Measurements from ENCODE around the gene LARP6. TPM values are rescaled to one million over a fixed set of nuclear protein-coding genes. Genes with fewer than 3 reads are reported as not detected.

The LARP6 gene
- total RNA-seq, 1 experiment from 2014 or later: 15.2 TPM

- TF ChIP-seq PREB (CRISPR knock-in tag; IDR thresholded peaks at IDR 0.05; ENCODE audit: borderline replicate concordance) (no peak), ATF1 (CRISPR knock-in tag; IDR thresholded peaks at IDR 0.05) (no peak), FOXK1 (CRISPR knock-in tag; IDR thresholded peaks at IDR 0.05) (no peak; the same call in none of the 2 replicates), ZNF396 (CRISPR knock-in tag; IDR thresholded peaks at IDR 0.05; ENCODE audit: borderline replicate concordance) (no peak), CREB1 (CRISPR knock-in tag; IDR thresholded peaks at IDR 0.05) (no peak), E2F4 (CRISPR knock-in tag; IDR thresholded peaks at IDR 0.05; ENCODE audit: borderline replicate concordance, low read depth) (no peak), ZNF121 (CRISPR knock-in tag; IDR thresholded peaks at IDR 0.05) (no peak), AFF4 (CRISPR knock-in tag; IDR thresholded peaks at IDR 0.05; ENCODE audit: borderline replicate concordance) (no peak), ATF2 (CRISPR knock-in tag; IDR thresholded peaks at IDR 0.05; ENCODE audit: borderline replicate concordance, low read depth) (no peak), ZSCAN18 (CRISPR knock-in tag; IDR thresholded peaks at IDR 0.05) (no peak), RORB (CRISPR knock-in tag; IDR thresholded peaks at IDR 0.05) (no peak), GTF2I (CRISPR knock-in tag; conservative IDR thresholded peaks at IDR 0.05) (no peak), ZMAT4 (CRISPR knock-in tag; IDR thresholded peaks at IDR 0.05) (no peak), E2F5 (CRISPR knock-in tag; IDR thresholded peaks at IDR 0.05) (peak; percentile 72; the same call in 1 of the 2 replicates), GABPB1 (CRISPR knock-in tag; IDR thresholded peaks at IDR 0.05) (peak; percentile 65), STAT6 (CRISPR knock-in tag; conservative IDR thresholded peaks at IDR 0.05; ENCODE audit: low read depth) (no peak), USF1 (CRISPR knock-in tag; IDR thresholded peaks at IDR 0.05) (peak; percentile 32; the same call in 1 of the 2 replicates), FOXJ3 (CRISPR knock-in tag; IDR thresholded peaks at IDR 0.05; ENCODE audit: borderline replicate concordance) (no peak), TP53 (CRISPR knock-in tag; IDR thresholded peaks at IDR 0.05) (no peak), MYBL2 (CRISPR knock-in tag; IDR thresholded peaks at IDR 0.05) (0 out of 2 replicates have a peak, but pooled peaks have one; percentile 69), CBFB (CRISPR knock-in tag; IDR thresholded peaks at IDR 0.05; ENCODE audit: low read depth) (no peak), E2F1 (CRISPR knock-in tag; IDR thresholded peaks at IDR 0.05) (no peak)
Observed at GRCh38 chr15:70892002-70892911, 38.3 kb upstream of the LARP6 start, which contains the start of the genes LRRC49 and THAP10 (continued).

Measured in WTC11 (cell line).